HEK293 (cell line): ENCODE results near the gene ZNF324.
A peak's percentile ranks its signal among the peaks of the same experiment; 100 is the strongest.

Experiments
- KLF16 ChIP-seq: fragments of 450-650 bp; formaldehyde crosslinking; IDR thresholded peaks from 2 replicates; pipeline ENCODE4 v1.5.1; 2017; ENCODE audit warnings: missing biosample characterization, missing genetic modification characterization
- KLF9 ChIP-seq: fragments of 450-650 bp; formaldehyde crosslinking; IDR thresholded peaks from 2 replicates; pipeline ENCODE4 v1.5.1; 2016; ENCODE audit warnings: missing biosample characterization, missing genetic modification characterization, low read depth
- SCRT2 ChIP-seq: fragments of 450-650 bp; formaldehyde crosslinking; IDR thresholded peaks from 2 replicates; pipeline ENCODE4 v1.5.1; 2016; ENCODE audit warnings: missing biosample characterization, missing genetic modification characterization
- SP2 ChIP-seq: fragments of 450-650 bp; formaldehyde crosslinking; IDR thresholded peaks from 2 replicates; pipeline ENCODE4 v1.5.1; 2016; ENCODE audit warnings: missing biosample characterization, missing genetic modification characterization
- SP7 ChIP-seq: fragments of 450-650 bp; formaldehyde crosslinking; IDR thresholded peaks from 2 replicates; pipeline ENCODE4 v1.5.1; 2016; ENCODE audit warnings: missing biosample characterization, missing genetic modification characterization
- ZBTB17 ChIP-seq: fragments of 450-650 bp; formaldehyde crosslinking; IDR thresholded peaks from 2 replicates; pipeline ENCODE4 v1.5.1; 2016; ENCODE audit warnings: missing biosample characterization, missing genetic modification characterization
- ZBTB49 ChIP-seq: fragments of 450-650 bp; formaldehyde crosslinking; IDR thresholded peaks from 2 replicates; pipeline ENCODE4 v1.5.1; 2016; ENCODE audit warnings: missing biosample characterization, missing genetic modification characterization, low read depth
- ZFP69B ChIP-seq: fragments of 450-650 bp; formaldehyde crosslinking; IDR thresholded peaks from 2 replicates; pipeline ENCODE4 v1.5.1; 2016; ENCODE audit warnings: missing biosample characterization, missing genetic modification characterization
- ZNF140 ChIP-seq: fragments of 450-650 bp; formaldehyde crosslinking; IDR thresholded peaks from 2 replicates; pipeline ENCODE4 v1.5.1; 2016; ENCODE audit warnings: missing biosample characterization, missing genetic modification characterization
- ZNF239 ChIP-seq: fragments of 450-650 bp; formaldehyde crosslinking; IDR thresholded peaks from 2 replicates; pipeline ENCODE4 v1.5.1; 2016; ENCODE audit warnings: missing biosample characterization, missing genetic modification characterization
- ZNF248 ChIP-seq: fragments of 450-650 bp; formaldehyde crosslinking; IDR thresholded peaks from 2 replicates; pipeline ENCODE4 v1.5.1; 2017; ENCODE audit warnings: missing biosample characterization, missing genetic modification characterization
- ZNF274 ChIP-seq, 2 experiments: fragments of 200-500 bp in 1 of 2; fragments of 450-650 bp in 1 of 2; sonication (Bioruptor generic) in 1 of 2; formaldehyde crosslinking in 1 of 2; IDR thresholded peaks; 2 replicates each; pipeline versions ENCODE4 v1.5.1 to v1.6.1; 2014 to 2016; ENCODE audit warnings: borderline replicate concordance in 1 of 2, inconsistent platforms in 1 of 2, low read length in 1 of 2, missing biosample characterization in 1 of 2, missing genetic modification characterization in 1 of 2
- ZNF311 ChIP-seq: fragments of 450-650 bp; formaldehyde crosslinking; IDR thresholded peaks from 2 replicates; pipeline ENCODE4 v1.5.1; 2017; ENCODE audit warnings: missing biosample characterization, missing genetic modification characterization, borderline replicate concordance
- ZNF416 ChIP-seq: fragments of 450-650 bp; formaldehyde crosslinking; IDR thresholded peaks from 2 replicates; pipeline ENCODE4 v1.5.1; 2016; ENCODE audit warnings: missing biosample characterization, missing genetic modification characterization
- ZNF449 ChIP-seq: fragments of 450-650 bp; formaldehyde crosslinking; IDR thresholded peaks from 2 replicates; pipeline ENCODE4 v1.5.1; 2017; ENCODE audit warnings: missing biosample characterization, mild to moderate bottlenecking, missing genetic modification characterization, moderate library complexity
- ZNF521 ChIP-seq: fragments of 450-650 bp; formaldehyde crosslinking; IDR thresholded peaks from 2 replicates; pipeline ENCODE4 v1.5.1; 2017; ENCODE audit warnings: missing biosample characterization, mild to moderate bottlenecking, missing genetic modification characterization
- ZNF530 ChIP-seq: fragments of 450-650 bp; formaldehyde crosslinking; IDR thresholded peaks from 2 replicates; pipeline ENCODE4 v1.5.1; 2016; ENCODE audit warnings: low read depth, missing biosample characterization, missing genetic modification characterization
- ZNF555 ChIP-seq: fragments of 450-650 bp; formaldehyde crosslinking; conservative IDR thresholded peaks from 2 replicates; pipeline ENCODE4 v1.5.1; 2017; ENCODE audit warnings: missing biosample characterization, mild to moderate bottlenecking, missing genetic modification characterization, inconsistent platforms
- ZNF561 ChIP-seq: fragments of 450-650 bp; IDR thresholded peaks from 2 replicates; pipeline ENCODE4 v1.5.1; 2018; ENCODE audit warnings: missing biosample characterization, missing genetic modification characterization, borderline replicate concordance
- ZNF621 ChIP-seq: fragments of 450-650 bp; formaldehyde crosslinking; IDR thresholded peaks from 2 replicates; pipeline ENCODE4 v1.5.1; 2017; ENCODE audit warnings: missing biosample characterization, missing genetic modification characterization
- ZNF623 ChIP-seq: fragments of 450-650 bp; formaldehyde crosslinking; IDR thresholded peaks from 2 replicates; pipeline ENCODE4 v1.5.1; 2016; ENCODE audit warnings: missing biosample characterization, missing genetic modification characterization
- ZNF768 ChIP-seq: fragments of 450-650 bp; formaldehyde crosslinking; IDR thresholded peaks from 2 replicates; pipeline ENCODE4 v1.5.1; 2018; ENCODE audit warnings: missing biosample characterization, mild to moderate bottlenecking, missing genetic modification characterization
- ZNF785 ChIP-seq: fragments of 450-650 bp; formaldehyde crosslinking; IDR thresholded peaks from 2 replicates; pipeline ENCODE4 v1.5.1; 2016; ENCODE audit warnings: missing biosample characterization, missing genetic modification characterization
- ZNF843 ChIP-seq: fragments of 450-650 bp; formaldehyde crosslinking; IDR thresholded peaks from 2 replicates; pipeline ENCODE4 v1.5.1; 2016; ENCODE audit warnings: missing biosample characterization, missing genetic modification characterization
- ZSCAN18 ChIP-seq: fragments of 450-650 bp; formaldehyde crosslinking; IDR thresholded peaks from 2 replicates; pipeline ENCODE4 v1.5.1; 2016; ENCODE audit warnings: missing biosample characterization, missing genetic modification characterization
- TF ChIP-seq, protein P1 (sequence below): fragments of 450-650 bp; formaldehyde crosslinking; IDR thresholded peaks from 2 replicates; pipeline ENCODE4 v1.5.1; 2016; ENCODE audit warnings: missing biosample characterization, missing genetic modification characterization

ZNF324 gene

GRCh38 chr19:58499021-58499927 lies 32.4 kb downstream of the ZNF324 start (continued):
- TF ChIP-seq ZNF248 (tag by site-specific recombination) (no peak), ZNF311 (tag by site-specific recombination) (no peak), KLF9 (tag by site-specific recombination) (peak; percentile 77), ZNF449 (0 out of 2 replicates have a peak, but pooled peaks have one; percentile 17), ZNF561 (tag by site-specific recombination) (peak; percentile 95), ZNF843 (tag by site-specific recombination) (peak; percentile 55), ZNF274 (IDR thresholded peaks at IDR 0.05; ENCODE audit: low read length) (no peak), ZNF274 (tag by site-specific recombination; IDR thresholded peaks at IDR 0.05; ENCODE audit: borderline replicate concordance) (no peak), ZNF530 (no peak), ZNF555 (tag by site-specific recombination) (no peak), ZNF785 (tag by site-specific recombination) (peak; percentile 61; the same call in 1 of the 2 replicates), SP7 (tag by site-specific recombination) (peak; percentile 72), KLF16 (tag by site-specific recombination) (peak; percentile 92), ZNF623 (tag by site-specific recombination) (0 out of 2 replicates have a peak, but pooled peaks have one; percentile 17), ZBTB17 (tag by site-specific recombination) (peak; percentile 80), SP2 (tag by site-specific recombination) (peak; percentile 87), ZBTB49 (tag by site-specific recombination) (no peak), ZNF768 (peak; percentile 65; the same call in 1 of the 2 replicates), ZNF621 (tag by site-specific recombination) (no peak), ZNF239 (tag by site-specific recombination) (no peak), ZNF140 (tag by site-specific recombination) (no peak), ZFP69B (tag by site-specific recombination) (no peak), ZNF521 (no peak), SCRT2 (tag by site-specific recombination) (peak; percentile 75), ZSCAN18 (tag by site-specific recombination) (no peak), ZNF416 (tag by site-specific recombination) (no peak)
- TF ChIP-seq, protein P1, sequence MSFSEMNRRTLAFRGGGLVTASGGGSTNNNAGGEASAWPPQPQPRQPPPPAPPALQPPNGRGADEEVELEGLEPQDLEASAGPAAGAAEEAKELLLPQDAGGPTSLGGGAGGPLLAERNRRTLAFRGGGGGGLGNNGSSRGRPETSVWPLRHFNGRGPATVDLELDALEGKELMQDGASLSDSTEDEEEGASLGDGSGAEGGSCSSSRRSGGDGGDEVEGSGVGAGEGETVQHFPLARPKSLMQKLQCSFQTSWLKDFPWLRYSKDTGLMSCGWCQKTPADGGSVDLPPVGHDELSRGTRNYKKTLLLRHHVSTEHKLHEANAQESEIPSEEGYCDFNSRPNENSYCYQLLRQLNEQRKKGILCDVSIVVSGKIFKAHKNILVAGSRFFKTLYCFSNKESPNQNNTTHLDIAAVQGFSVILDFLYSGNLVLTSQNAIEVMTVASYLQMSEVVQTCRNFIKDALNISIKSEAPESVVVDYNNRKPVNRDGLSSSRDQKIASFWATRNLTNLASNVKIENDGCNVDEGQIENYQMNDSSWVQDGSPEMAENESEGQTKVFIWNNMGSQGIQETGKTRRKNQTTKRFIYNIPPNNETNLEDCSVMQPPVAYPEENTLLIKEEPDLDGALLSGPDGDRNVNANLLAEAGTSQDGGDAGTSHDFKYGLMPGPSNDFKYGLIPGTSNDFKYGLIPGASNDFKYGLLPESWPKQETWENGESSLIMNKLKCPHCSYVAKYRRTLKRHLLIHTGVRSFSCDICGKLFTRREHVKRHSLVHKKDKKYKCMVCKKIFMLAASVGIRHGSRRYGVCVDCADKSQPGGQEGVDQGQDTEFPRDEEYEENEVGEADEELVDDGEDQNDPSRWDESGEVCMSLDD (tag by site-specific recombination), result no peak
